Subcutaneous adipose tissue (tissue), 4 donors: ENCODE data around the gene ARMC9. TPM values are rescaled to one million over a fixed set of nuclear protein-coding genes. Genes with fewer than 3 reads are reported as not detected.

Experiments used
- total RNA-seq, 4 donors: library from RNA; depleted of rRNA; stranded (reverse); fragments of >200 nt; gene quantifications; one replicate each; pipeline ENCODE4 v1.1.0, GENCODE V29; 2016
- TF ChIP-seq, protein P1 (sequence below): fragments of 450-650 bp; IDR thresholded peaks from one replicate; pipeline ENCODE4 v1.5.1; 2016; ENCODE audit warnings: low read depth, mild to moderate bottlenecking, control low read depth, antibody characterized with exemption, moderate library complexity

Gene ARMC9
- total RNA-seq, 4 donors from 2014 or later, result 0.98 to 16.5 (median 4.6) TPM

DNA sequence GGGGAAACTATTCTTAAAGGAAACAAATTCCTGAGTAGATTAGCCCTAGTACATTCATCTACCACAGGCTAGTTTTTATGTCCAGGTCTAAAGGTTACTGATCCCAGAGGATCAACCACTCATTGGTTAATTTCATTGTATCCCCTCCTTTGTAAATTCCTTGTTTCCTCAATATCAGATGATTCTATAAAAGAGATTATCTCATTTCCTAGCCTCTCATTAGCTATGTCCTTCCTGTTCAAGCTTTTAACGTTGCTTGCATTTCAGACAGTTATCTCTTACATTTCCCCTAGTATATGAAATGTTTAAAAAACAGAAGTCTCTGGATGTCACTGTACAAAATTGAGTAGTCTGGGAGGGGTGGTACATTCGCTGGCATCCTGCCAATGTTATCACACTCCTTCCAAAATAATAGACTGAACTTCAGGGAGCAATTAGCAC is 24.2 kb upstream of the ARMC9 start:
- TF ChIP-seq, protein P1, sequence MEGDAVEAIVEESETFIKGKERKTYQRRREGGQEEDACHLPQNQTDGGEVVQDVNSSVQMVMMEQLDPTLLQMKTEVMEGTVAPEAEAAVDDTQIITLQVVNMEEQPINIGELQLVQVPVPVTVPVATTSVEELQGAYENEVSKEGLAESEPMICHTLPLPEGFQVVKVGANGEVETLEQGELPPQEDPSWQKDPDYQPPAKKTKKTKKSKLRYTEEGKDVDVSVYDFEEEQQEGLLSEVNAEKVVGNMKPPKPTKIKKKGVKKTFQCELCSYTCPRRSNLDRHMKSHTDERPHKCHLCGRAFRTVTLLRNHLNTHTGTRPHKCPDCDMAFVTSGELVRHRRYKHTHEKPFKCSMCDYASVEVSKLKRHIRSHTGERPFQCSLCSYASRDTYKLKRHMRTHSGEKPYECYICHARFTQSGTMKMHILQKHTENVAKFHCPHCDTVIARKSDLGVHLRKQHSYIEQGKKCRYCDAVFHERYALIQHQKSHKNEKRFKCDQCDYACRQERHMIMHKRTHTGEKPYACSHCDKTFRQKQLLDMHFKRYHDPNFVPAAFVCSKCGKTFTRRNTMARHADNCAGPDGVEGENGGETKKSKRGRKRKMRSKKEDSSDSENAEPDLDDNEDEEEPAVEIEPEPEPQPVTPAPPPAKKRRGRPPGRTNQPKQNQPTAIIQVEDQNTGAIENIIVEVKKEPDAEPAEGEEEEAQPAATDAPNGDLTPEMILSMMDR, result no peak

DNA sequence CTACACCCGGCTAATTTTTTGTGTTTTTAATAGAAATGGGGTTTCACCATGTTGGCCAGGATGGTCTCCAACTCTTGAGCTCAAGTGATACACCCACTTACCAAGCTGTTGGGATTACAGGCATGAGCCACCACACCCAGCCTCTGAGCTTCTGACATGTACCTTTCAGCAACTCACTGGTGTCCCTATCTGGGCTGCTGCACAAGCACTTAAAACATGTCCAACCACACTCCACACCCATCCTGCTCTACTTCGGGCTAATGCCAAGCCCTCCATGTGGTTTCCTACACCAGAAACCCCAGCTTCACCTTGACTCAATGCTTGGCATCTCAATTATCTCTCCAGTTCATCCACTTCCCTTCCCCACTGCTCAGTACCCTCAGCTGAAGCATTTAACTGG is 22.4 kb upstream of the ARMC9 start:
- TF ChIP-seq, protein P1, result no peak

DNA sequence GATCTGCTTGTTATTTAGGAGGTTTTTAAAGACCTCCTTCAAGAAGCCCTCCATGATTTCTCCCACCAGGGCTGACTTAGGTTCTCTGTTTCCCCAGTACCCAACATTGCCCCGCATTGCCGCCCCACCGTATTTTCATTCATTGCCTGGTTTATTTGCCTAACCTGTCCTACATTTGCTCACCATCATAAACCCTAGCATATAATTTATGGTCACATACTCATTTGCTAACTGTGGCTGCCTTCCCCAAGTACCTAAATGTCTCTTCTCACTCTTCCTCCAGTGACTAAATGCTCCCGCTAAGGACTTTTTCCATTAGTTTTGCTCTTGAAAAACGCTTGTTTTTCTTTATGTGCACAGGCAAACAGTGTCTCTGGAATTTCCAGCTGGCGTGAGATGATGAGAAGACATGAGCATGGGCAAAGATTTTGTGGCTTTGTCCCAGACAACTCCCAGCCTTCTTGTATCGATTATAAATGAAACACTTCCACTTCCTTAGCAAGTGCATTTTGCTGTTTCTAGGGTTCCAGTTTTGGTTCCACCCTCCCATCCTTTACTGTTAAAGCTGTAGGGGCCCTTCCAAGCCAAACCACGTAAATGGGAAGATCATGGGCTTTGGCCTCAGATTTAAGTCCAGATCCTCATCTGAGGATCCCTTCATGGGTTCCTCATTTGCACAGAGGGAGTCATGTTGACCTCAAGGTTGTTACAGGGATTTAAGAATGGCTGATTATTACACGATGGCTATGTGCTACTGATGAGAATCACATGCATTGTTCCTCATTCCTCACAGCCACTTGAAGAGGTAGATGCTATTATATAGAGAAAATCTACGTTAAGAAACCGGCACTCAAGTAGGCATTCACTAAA is 21.0 kb upstream of the ARMC9 start:
- TF ChIP-seq, protein P1, result no peak

DNA sequence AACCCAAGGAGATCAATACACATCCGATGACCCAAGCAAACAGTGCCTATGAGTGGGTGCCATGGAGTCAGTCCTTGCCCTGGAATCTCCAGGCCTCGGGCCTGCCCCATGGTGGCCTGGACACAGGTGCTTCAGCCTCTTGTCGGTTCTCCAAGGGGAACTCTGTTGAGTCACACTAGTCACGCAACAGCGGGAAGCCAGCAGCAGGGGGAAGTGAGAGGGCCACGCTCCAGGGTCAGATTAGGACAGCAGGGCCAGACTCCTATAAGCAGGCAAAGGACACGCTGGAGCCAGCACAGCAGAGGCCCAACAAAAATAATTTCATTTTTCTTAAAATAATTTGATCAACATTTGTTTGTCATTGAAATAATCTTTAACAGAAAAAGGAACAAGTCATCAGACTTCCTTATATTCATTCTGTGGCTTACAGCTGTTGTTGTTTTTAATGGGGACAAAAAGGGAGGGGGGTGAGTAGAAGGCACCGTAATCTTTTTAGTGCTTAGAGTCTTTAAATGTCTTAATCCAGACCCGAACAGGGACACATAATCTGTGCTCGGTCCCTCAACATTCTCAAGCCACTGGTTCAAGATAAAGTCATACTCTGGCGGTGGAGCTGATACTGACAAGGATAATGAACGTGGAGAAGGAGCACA is 16.4 kb upstream of the ARMC9 start:
- TF ChIP-seq, protein P1, result no peak

DNA sequence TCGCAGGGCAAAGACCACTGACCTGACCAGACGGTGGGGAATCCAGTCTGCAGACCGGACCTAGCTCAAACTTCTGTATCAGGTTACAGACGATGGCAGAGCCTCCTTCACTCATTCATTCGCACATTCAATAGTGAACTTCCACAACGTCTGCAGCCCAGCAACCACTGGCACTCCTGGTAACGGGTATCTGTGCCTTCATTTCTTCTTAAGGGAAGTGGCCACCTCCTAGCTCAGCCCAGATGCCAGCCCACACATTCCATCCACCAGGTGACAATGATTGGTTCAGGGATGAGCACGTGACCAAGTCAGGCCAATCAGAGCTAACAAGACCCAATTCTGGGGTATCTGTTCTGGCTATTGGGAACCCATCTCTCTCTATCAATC is 15.9 kb upstream of the ARMC9 start:
- TF ChIP-seq, protein P1, result no peak

DNA sequence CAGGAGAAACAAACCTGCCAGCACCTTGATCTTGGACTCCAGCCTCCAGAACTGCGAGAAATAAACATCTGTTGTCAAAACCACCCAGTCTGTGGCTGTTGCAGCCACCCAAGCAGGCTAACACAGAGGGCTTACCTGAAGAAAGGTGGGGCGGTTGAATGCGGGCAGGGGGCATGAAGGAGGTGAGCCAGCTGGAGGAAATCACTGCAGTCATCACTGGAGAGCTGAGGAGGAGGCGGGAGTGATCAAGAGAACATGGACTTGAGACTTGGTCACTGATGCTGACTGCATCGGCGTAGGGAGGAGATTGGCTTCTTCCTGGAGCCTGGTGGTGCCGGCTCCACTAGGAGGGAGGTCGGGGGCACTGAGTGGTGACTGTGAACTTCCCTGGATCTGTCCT is 14.6 kb upstream of the ARMC9 start:
- TF ChIP-seq, protein P1, result no peak

DNA sequence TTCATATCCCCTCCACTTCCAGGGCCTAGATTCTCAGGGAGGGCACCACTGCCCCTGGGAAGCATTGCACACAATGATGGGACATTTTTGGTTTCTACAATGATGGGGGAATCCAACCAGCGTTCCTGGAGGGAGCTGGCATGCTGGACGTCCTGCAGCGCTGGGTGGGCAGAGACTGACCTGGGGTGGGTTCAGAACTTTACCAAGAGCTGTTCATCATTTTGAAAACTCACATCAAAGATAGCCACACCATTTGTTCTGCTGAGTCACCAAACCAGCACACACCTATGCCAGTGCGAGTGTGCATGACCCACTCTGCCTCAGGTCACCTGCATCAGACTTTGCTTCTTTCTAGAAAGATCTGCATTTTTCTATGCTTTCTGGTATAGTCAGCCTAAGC is 14.1 kb upstream of the ARMC9 start:
- TF ChIP-seq, protein P1, result no peak
